GM21367 (cell line): ENCODE data around the gene MINDY4.

Experiments
- ATAC-seq: cut with Tn5 transposase; IDR thresholded peaks from one replicate; pipeline ENCODE4 v1.9.1; 2021; ENCODE audit not compliant: unreplicated experiment

MINDY4 gene

GRCh38 chr7:30741289-30741688 lies 29.9 kb upstream of the MINDY4 start:
- no peak for ATAC-seq

GRCh38 chr7:30743371-30744074 lies 27.7 kb upstream of the MINDY4 start:
- ATAC-seq, result no peak

- no peak for ATAC-seq
Measured at GRCh38 chr7:30744075-30744417, 27.2 kb upstream of the MINDY4 start.

GRCh38 chr7:30745261-30745941 lies 25.8 kb upstream of the MINDY4 start:
- no peak for ATAC-seq

- no peak for ATAC-seq
Measured at GRCh38 chr7:30750010-30750409, 21.2 kb upstream of the MINDY4 start.

GRCh38 chr7:30750683-30751650 lies 20.2 kb upstream of the MINDY4 start:
- ATAC-seq, result no peak

GRCh38 chr7:30751696-30752273 lies 19.4 kb upstream of the MINDY4 start, which contains the start of gene INMT:
Gene INMT, plus strand, starts transcription at chr7:30752135. Its CDS starts 16 bp downstream, at chr7:30752151.
- ATAC-seq, result no peak

GRCh38 chr7:30752484-30752883 lies 18.7 kb upstream of the MINDY4 start:
- no peak for ATAC-seq

- ATAC-seq, result no peak
Measured at GRCh38 chr7:30752979-30753378, 18.2 kb upstream of the MINDY4 start.

- ATAC-seq, result no peak
Measured at GRCh38 chr7:30754315-30754877, 16.8 kb upstream of the MINDY4 start.

- ATAC-seq, result no peak
Measured at GRCh38 chr7:30755384-30756154, 15.6 kb upstream of the MINDY4 start.

GRCh38 chr7:30757342-30757692 lies 13.9 kb upstream of the MINDY4 start:
- no peak for ATAC-seq

GRCh38 chr7:30760514-30761213 lies 10.6 kb upstream of the MINDY4 start:
- ATAC-seq, result no peak

GRCh38 chr7:30761214-30762156 lies 9.7 kb upstream of the MINDY4 start:
- ATAC-seq, result no peak

- ATAC-seq, result peak; percentile 96
Measured at GRCh38 chr7:30764030-30764975, 6.9 kb upstream of the MINDY4 start.

GRCh38 chr7:30765408-30765807 lies 5.8 kb upstream of the MINDY4 start:
- no peak for ATAC-seq

- ATAC-seq, result no peak
Measured at GRCh38 chr7:30770845-30771173, 408 bp upstream of the MINDY4 start.
